Upper lobe of left lung (tissue), 6 donors: ENCODE data around the gene AIMP1. TPM values are rescaled to one million over a fixed set of nuclear protein-coding genes. Genes with fewer than 3 reads are reported as not detected.
A peak's percentile ranks its signal among the peaks of the same experiment; 100 is the strongest.

Experiments used
- ATAC-seq, 2 donors: fragments of 200-7000 bp; cut with Tn5 transposase; one replicate each; pipeline ENCODE4 v1.9.1; 2022; ENCODE audit warnings: mild to moderate bottlenecking in 2 of 2, moderate library complexity in 2 of 2; ENCODE audit not compliant: low FRiP score in 2 of 2
- DNase-seq, 2 donors: peaks; one replicate each; pipeline ENCODE4 v3.0.0-alpha.2; 2019 to 2020
- H3K27ac ChIP-seq, 4 donors: fragments of 200-600 bp; sonication (generic); one replicate each; pipeline ENCODE4 v1.5.1; 2016 to 2019
- H3K27me3 ChIP-seq, 4 donors: fragments of 200-600 bp; sonication (generic); one replicate each; pipeline ENCODE4 v1.5.1; 2017 to 2019
- H3K36me3 ChIP-seq, 4 donors: fragments of 200-600 bp; sonication (generic); one replicate each; pipeline ENCODE4 v1.5.1; 2016 to 2019
- H3K4me1 ChIP-seq, 4 donors: fragments of 200-600 bp; sonication (generic); one replicate each; pipeline ENCODE4 v1.5.1; 2018 to 2019
- H3K4me3 ChIP-seq, 4 donors: fragments of 200-600 bp; sonication (generic); one replicate each; pipeline ENCODE4 v1.5.1; 2017 to 2019; ENCODE audit warnings: mild to moderate bottlenecking in 2 of 4, moderate library complexity in 1 of 4
- H3K9me3 ChIP-seq, 4 donors: fragments of 200-600 bp; sonication (generic); one replicate each; pipeline ENCODE4 v1.5.1; 2018 to 2019
- EP300 ChIP-seq, 4 donors: sonication (generic); formaldehyde crosslinking; IDR thresholded peaks; one replicate each; pipeline ENCODE4 v1.5.1; 2017; ENCODE audit warnings: antibody characterized with exemption in 4 of 4, control low read depth in 2 of 4
- POLR2A ChIP-seq, 4 donors: fragments of 450-650 bp; IDR thresholded peaks; one replicate each; pipeline ENCODE4 v1.5.1; 2016 to 2017; ENCODE audit warnings: antibody characterized with exemption in 4 of 4, mild to moderate bottlenecking in 2 of 4
- POLR2AphosphoS5 ChIP-seq, 2 donors: sonication (generic); formaldehyde crosslinking; IDR thresholded peaks; one replicate each; pipeline ENCODE4 v1.5.1; 2017; ENCODE audit warnings: antibody characterized with exemption in 2 of 2
- WGBS, 2 donors: methylation state at CpG; one replicate each; pipeline ENCODE4 v1.1.5; 2017 to 2018; 5-methylcytosine and 5-hydroxymethylcytosine counted together
- total RNA-seq, 6 donors: library from RNA; depleted of rRNA in 4 of 6; stranded (reverse); fragments of >200 nt in 4 of 6; gene quantifications; one replicate each; pipeline versions ENCODE4 v1.1.0 to v1.2.1, GENCODE V29; 2016 to 2021
- TF ChIP-seq, protein P1 (sequence below), 6 experiments: fragments of 450-650 bp in 4 of 6; fragments of 200-600 bp in 2 of 6; sonication (generic) in 2 of 6; IDR thresholded peaks; one replicate each; pipeline ENCODE4 v1.5.1; 2016 to 2019; ENCODE audit warnings: antibody characterized with exemption in 6 of 6
- donor health status: DM: no; HTN: no; CAD: no; lungs with moderate emphysema.
- donor health status: DM: no; HTN: yes; CAD: no; lungs with severe emphysema.

AIMP1 gene
- total RNA-seq, 6 donors from 2014 or later = 9.4 to 38.5 (median 28.4) TPM

DNA sequence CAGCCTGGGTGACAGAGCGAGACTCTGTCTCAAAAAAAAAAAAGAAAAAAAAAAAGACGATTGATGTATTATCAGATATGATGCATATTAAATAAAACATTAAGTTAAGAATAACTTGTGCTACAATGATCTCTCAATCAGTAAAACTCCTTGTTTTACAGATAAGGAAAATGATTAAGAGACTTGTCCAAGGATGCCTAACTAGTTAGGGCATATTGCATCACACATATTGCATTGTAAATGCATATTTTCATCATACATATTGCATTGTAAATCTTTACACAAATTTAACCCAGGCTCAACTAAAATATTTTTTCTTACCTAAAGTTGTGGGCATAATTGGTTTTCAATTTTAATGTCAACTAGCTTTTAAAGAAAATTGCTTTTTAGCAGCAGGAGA, 26.6 kb upstream of the AIMP1 start:
- WGBS, 2 donors = 96 to 100% methylated on average over 2 of the region's 2 CpGs
- no peak for TF ChIP-seq POLR2AphosphoS5 (IDR thresholded peaks at IDR 0.05)
- ATAC-seq = no peak
- H3K9me3 ChIP-seq = no peaks in the 10 kb centered on the region
- no peak overlapping the region for H3K4me3 ChIP-seq
- H3K27me3 ChIP-seq = no peaks in the 10 kb centered on the region
- DNase-seq = no peak
- peaks cover 0 to 6% (median 0%) of the 10 kb centered on the region in 4 donors for H3K4me1 ChIP-seq
- no peak overlapping the region for H3K27ac ChIP-seq
- H3K36me3 ChIP-seq = peaks cover 9 to 40% (median 11%) of the 10 kb centered on the region in 4 donors

DNA sequence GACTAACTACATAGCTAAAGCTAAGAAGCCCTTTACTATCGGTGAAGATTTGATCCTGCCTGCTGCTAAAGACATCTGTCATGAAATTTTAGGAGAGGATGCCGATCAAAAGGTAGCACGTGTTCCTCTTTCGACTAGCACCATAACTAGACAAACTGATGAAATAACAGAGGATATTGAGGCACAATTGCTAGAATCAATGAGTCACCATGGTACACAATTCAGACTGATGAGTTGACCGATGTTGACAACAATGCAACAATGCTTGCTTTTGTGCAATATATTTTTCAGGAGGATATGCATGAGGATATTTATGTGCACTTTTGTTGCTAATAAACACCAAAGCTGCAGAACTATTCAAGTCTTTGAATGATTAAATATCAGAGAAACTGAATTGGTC, 24.7 kb upstream of the AIMP1 start:
- Histone ChIP-seq H3K9me3 (no peaks in the 10 kb centered on the region), H3K4me1 (peaks cover 0 to 6% (median 0%) of the 10 kb centered on the region in 4 donors), H3K4me3 (no peak overlapping the region), H3K27ac (no peak overlapping the region), H3K36me3 (peaks cover 9 to 52% (median 12%) of the 10 kb centered on the region in 4 donors), H3K27me3 (no peaks in the 10 kb centered on the region)
- 96% methylated on average over 5 of the region's 5 CpGs for WGBS, 2 donors
- DNase-seq = no peak
- no peak for ATAC-seq
- TF ChIP-seq, protein P1, sequence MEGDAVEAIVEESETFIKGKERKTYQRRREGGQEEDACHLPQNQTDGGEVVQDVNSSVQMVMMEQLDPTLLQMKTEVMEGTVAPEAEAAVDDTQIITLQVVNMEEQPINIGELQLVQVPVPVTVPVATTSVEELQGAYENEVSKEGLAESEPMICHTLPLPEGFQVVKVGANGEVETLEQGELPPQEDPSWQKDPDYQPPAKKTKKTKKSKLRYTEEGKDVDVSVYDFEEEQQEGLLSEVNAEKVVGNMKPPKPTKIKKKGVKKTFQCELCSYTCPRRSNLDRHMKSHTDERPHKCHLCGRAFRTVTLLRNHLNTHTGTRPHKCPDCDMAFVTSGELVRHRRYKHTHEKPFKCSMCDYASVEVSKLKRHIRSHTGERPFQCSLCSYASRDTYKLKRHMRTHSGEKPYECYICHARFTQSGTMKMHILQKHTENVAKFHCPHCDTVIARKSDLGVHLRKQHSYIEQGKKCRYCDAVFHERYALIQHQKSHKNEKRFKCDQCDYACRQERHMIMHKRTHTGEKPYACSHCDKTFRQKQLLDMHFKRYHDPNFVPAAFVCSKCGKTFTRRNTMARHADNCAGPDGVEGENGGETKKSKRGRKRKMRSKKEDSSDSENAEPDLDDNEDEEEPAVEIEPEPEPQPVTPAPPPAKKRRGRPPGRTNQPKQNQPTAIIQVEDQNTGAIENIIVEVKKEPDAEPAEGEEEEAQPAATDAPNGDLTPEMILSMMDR (IDR thresholded peaks at IDR 0.05) = no peak
- TF ChIP-seq POLR2A (IDR thresholded peaks at IDR 0.05) (no peak), POLR2AphosphoS5 (IDR thresholded peaks at IDR 0.05) (no peak), EP300 (IDR thresholded peaks at IDR 0.05) (no peak)

DNA sequence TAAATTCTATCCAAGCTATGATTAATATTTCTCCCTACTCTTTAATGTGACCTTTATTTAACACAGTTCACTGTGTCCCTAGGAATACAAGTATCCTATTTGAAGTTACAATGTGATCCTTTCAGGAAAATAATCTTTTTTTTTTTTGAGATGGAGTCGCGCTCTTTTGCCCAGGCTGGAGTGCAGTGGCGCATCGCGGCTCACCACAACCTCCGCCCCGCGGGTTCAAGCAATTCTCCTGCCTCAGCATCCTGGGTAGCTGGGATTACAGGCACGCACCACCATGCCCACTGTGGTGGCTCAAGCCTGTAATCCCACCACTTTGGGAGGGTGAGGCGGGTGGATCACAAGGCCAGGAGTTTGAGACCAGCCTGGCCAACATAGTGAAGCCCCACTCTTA, 22.3 kb upstream of the AIMP1 start:
- no peaks in the 10 kb centered on the region for H3K9me3 ChIP-seq
- H3K36me3 ChIP-seq = peaks cover 9 to 58% (median 12%) of the 10 kb centered on the region in 4 donors
- ATAC-seq = no peak
- peak in 1 of 2 donors; percentile 40 for DNase-seq
- no peak overlapping the region for H3K4me3 ChIP-seq
- H3K27ac ChIP-seq = no peak overlapping the region
- H3K4me1 ChIP-seq = no peaks in the 10 kb centered on the region
- TF ChIP-seq, protein P1 (IDR thresholded peaks at IDR 0.05) = no peak
- TF ChIP-seq POLR2AphosphoS5 (IDR thresholded peaks at IDR 0.05) (no peak), EP300 (IDR thresholded peaks at IDR 0.05) (no peak), POLR2A (IDR thresholded peaks at IDR 0.05) (no peak)
- 93 to 99% methylated on average over 10 of the region's 10 CpGs for WGBS, 2 donors
- no peaks in the 10 kb centered on the region for H3K27me3 ChIP-seq

DNA sequence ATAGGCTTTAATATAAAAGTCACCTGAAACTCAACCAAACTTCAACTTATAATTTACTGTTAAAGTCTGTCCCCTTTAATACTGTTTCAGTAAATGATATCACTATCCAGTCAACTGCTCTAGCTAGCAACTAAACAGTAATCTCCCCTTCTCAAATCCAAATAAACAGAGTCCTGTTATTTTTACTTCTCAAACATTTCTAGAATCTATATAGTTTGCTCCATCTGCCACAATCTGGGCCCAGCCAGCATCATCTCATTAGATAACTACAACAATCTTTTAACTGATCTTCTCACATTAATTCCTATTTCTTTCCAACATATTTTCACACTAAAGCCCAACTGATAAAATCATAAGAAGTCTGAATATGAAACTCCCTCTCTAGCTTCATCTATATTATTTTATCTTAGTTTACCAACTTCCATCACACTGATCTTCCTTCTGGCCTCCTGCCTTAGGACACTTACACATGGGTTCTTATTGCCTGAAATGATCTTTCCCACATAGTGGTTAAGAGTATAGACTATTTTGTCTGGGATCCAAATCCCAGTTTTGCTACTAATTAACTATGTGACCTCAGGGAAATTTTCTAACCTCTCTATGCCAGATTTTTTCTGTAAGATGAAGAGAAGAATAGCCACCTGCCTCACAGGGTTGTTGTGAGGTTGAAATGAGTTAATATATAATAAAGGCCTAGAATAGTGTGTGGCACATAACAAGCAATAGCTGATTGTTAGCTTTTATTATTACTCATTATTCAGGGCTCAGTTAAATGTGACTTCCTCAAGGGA, 18.9 kb upstream of the AIMP1 start:
- no peak for DNase-seq

DNA sequence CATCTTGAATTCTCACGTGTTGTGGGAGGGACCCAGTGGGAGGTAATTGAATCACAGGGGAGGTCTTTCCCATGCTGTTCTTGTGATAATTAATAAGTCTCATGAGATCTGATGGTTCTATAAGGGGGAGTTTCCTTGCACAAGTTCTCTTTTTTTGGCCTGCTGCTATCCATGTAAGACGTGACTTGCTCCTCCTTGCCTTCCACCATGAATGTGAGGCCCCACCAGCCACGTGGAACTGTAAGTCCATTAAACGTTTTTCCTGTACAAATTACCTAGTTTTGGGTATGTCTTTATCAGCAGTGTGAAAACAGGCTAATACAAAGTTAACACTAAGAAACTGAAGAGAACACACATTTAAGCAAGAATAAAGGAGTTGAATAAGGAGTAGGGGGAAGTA, 16.4 kb upstream of the AIMP1 start:
- ATAC-seq = no peak
- Histone ChIP-seq H3K27me3 (no peaks in the 10 kb centered on the region), H3K27ac (no peak overlapping the region), H3K4me3 (no peak overlapping the region), H3K9me3 (no peaks in the 10 kb centered on the region), H3K4me1 (no peaks in the 10 kb centered on the region), H3K36me3 (peaks cover 0 to 26% (median under 1%) of the 10 kb centered on the region in 4 donors)
- no peak for DNase-seq
- 90 to 92% methylated on average over 4 of the region's 4 CpGs for WGBS, 2 donors
- TF ChIP-seq EP300 (IDR thresholded peaks at IDR 0.05) (no peak), POLR2A (IDR thresholded peaks at IDR 0.05) (no peak), POLR2AphosphoS5 (IDR thresholded peaks at IDR 0.05) (no peak)
- TF ChIP-seq, protein P1 (IDR thresholded peaks at IDR 0.05) = no peak

More for the DNA sequence above, 18.9 kb upstream of the AIMP1 start:
- no peak for TF ChIP-seq POLR2A (IDR thresholded peaks at IDR 0.05)
- TF ChIP-seq EP300 (IDR thresholded peaks at IDR 0.05) = no peak
- TF ChIP-seq, protein P1 (IDR thresholded peaks at IDR 0.05) = no peak
- TF ChIP-seq POLR2AphosphoS5 (IDR thresholded peaks at IDR 0.05) = no peak
- no peak overlapping the region for H3K4me3 ChIP-seq
- H3K36me3 ChIP-seq = peaks cover 8 to 48% (median 11%) of the 10 kb centered on the region in 4 donors
- H3K27me3 ChIP-seq = no peaks in the 10 kb centered on the region
- no peaks in the 10 kb centered on the region for H3K9me3 ChIP-seq
- no peak overlapping the region for H3K27ac ChIP-seq
- no peak for ATAC-seq
- no peaks in the 10 kb centered on the region for H3K4me1 ChIP-seq
